GM19452 (cell line): ENCODE measurements around the gene DMTF1.
"Not testable (repeated sequence)": the region's sequence is repeated elsewhere in the genome, so short reads cannot be mapped to it uniquely, and the experiment has no call there.

Experiments used
- ATAC-seq: cut with Tn5 transposase; IDR thresholded peaks from one replicate; pipeline ENCODE4 v1.9.1; 2021; ENCODE audit not compliant: unreplicated experiment

The DMTF1 gene, protein sequence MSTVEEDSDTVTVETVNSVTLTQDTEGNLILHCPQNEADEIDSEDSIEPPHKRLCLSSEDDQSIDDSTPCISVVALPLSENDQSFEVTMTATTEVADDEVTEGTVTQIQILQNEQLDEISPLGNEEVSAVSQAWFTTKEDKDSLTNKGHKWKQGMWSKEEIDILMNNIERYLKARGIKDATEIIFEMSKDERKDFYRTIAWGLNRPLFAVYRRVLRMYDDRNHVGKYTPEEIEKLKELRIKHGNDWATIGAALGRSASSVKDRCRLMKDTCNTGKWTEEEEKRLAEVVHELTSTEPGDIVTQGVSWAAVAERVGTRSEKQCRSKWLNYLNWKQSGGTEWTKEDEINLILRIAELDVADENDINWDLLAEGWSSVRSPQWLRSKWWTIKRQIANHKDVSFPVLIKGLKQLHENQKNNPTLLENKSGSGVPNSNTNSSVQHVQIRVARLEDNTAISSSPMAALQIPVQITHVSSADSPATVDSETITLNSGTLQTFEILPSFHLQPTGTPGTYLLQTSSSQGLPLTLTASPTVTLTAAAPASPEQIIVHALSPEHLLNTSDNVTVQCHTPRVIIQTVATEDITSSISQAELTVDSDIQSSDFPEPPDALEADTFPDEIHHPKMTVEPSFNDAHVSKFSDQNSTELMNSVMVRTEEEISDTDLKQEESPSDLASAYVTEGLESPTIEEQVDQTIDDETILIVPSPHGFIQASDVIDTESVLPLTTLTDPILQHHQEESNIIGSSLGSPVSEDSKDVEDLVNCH

DNA sequence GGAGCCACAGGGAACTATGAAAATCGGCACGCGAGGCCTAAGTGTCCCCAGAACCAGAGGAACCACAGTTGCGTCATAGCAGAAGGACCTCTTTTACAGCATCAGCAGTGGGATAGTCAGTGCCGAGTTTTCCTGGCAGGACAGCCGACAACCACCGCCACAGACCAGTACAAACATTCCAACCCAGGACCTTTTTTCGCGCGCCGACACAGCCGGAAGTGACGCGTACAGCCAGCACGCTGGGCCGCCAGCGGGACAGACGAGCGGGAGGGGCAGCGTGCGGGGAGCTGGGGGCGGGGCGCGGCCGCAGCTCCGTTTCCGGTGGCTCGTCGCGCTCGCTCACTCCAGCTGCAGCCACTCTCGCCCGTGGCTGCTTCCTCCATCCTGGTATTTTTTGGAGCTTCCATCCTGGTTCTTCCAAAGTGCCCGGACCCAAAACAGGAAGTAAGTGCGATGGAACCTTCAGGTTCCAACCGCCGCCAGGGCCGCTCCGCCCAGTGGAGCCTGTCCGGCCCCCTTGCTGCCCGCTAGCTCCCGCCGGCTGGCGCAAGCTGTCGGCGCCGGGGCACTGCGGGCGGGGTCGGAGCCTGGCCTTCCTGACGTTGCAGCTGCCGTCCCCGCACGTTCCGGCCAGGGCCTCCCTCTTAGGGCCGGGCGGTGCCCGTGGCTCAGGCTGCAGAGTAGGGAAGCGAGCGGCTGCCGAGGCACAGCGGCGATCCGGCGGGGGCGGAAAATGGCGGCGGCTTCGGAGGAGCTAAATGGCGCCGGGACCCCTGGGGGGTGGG, at the start of gene DMTF1:
Gene DMTF1, plus strand, starts transcription at position 342 of the 785 bp plus-strand sequence. CDS start 12,489 bp downstream, outside the sequence.
- peak; percentile 87 for ATAC-seq

GRCh38 chr7:87105401-87105800, 46.9 kb upstream of the DMTF1 start:
- ATAC-seq = no peak

- ATAC-seq = no peak
Measured at GRCh38 chr7:87106974-87107612, 45.2 kb upstream of the DMTF1 start.

DNA sequence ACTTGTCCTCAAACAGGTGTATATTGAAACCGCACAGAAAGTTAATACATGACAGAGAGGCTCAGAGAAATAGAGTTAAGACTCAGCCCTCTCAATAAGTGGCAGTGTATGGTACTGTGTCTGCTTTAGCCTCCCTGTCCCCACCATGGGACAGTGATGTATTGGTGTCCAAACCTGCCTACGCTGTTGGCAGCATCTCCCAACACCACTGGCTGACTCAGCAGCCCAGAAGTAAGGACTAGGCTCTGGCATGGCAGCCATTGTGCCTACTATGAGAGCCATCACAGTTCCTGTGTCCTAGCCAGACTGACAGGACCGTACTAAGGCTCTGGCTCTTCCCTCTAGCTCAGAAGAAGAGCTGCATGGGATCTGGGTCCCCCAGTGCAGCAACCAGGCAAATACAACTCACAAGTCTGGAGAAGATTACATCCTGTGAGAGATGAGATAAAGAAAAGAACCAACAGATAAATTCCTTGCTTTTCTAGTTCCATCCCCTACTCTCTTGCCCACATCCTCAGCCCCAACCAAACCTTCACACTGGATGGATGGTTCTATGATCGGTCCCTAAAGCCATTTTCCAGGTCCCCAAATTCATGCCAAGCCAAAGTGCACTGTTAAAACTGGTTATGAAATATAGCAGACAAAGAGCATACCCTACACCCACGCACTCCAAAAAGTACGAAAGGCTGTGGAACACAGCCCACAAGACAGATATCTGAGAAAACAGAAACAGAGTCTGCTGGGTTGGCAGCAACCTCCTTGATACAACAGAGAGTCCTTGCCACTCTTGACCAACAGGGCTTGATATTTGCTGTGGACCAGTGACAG, 44.1 kb upstream of the DMTF1 start:
- ATAC-seq = no peak

DNA sequence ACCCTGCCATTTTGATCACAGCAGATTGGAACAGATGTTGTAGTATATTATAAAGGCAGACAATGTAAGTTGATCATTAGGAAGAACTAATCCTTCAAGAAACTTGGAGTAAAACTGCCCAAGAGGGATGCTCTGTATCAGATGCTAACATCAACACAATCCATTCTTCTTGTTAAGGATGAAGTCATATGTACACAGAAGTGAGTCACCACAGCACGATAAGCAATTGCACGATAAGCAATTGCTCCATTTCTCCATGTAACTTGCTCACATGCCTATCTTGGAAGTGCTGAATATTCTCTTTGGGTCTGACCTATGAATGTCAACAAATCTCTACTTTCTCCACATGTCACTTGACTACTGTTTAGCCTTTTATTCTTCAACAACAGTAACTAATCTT, 41.5 kb upstream of the DMTF1 start:
- ATAC-seq = no peak

- ATAC-seq = no peak
Measured at GRCh38 chr7:87111877-87112276, 40.4 kb upstream of the DMTF1 start.

- no peak for ATAC-seq
Measured at GRCh38 chr7:87113077-87113476, 39.2 kb upstream of the DMTF1 start.

GRCh38 chr7:87113904-87114303, 38.3 kb upstream of the DMTF1 start:
- ATAC-seq = not testable (repeated sequence)

- not testable (repeated sequence) for ATAC-seq
Measured at GRCh38 chr7:87115772-87116171, 36.5 kb upstream of the DMTF1 start.

DNA sequence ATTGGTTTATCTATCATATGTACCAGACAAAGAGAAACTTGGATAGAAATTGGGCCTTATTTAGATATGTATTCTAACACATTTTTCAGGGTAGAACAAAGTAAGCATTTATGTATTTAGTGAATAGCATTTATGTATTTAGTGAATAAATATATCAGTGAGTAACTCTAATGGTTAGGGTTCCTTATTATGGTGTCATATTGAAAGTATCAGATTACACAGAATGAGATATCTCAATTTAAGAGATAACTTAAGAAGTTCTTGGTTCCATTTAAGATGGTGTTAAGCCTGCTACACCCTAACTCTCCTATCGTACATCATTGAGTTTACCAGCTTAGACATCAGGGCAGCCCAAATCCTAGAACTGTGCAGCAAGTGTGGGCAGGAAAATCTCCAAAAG, 35.9 kb upstream of the DMTF1 start:
- no peak for ATAC-seq

DNA sequence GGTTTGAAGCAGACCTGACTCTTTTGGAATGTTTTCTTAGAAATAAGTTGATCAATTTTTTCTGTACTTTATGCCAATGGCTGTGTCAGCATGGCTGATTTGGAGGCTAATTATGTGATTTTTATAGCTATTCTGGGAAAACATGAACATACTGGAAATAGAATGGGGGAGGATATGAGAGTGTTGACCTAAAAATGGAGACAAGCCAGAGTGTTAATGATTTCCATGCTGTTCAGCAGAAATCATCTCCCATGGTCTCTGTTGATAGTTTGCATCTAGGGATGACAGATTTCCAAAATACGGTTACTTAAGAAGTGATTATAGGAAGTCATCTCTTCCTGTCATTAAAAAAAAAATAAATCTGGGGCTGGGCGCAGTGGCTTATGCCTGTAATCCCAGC, 32.7 kb upstream of the DMTF1 start:
- no peak for ATAC-seq

GRCh38 chr7:87123105-87123504, 29.1 kb upstream of the DMTF1 start:
- ATAC-seq = no peak

- no peak for ATAC-seq
Measured at GRCh38 chr7:87127019-87127418, 25.2 kb upstream of the DMTF1 start.

DNA sequence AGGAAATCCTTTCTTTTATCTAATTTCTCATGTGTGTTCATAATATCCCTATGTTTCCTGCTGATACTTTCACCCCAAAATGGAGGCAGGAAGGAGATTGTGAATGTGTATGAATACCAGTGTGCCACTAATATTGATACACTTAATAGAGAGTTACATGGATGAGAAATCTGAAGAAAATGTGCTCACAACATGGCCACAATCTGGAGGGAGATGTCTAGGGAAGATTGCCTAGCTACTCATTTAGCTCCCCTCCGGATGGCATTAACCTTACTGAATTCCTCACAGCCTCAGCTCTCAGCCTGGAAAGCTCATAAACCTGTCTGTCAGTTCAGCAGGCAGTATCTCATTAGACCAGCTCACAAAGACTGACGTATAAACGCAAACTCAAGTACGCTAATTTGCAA, 23.4 kb upstream of the DMTF1 start:
- ATAC-seq = no peak

DNA sequence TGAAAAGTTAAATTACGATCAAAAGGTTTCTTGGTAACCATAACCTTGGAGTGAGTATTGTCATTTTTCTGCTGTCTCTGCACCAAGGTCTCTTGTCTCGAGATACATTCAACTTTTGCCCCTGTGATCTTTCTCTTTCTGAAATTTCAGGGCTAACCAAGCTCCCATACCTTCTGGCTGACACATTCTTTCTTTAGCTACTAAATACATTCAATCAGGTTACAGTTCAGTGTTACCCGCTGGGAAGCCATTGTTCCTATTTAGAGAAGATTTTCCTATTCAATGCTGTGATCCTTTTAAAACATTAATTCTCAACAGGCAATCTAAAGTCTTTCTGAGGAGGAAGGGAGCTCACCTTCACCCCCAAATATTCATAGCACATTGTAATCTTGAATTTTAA, 22.9 kb upstream of the DMTF1 start:
- peak; percentile 2 for ATAC-seq

DNA sequence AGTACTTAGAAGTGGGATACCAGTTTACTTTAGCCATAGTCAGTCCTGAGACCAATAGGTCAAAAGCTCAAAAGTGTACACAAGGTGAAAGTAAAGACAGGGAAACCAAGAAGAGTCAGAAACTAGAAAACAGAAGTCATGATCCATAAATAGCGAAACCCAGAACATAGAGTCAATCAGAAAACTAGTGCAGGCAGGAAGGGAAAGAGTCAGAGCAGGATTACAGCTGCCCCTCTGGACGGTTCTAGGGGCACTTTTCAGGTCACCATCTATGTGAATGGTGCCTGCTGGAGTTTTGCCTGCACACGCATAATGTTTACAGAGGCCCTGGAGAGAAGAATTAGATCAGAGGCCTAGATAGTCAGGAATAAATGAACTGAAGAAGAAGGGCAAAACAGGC, 22.4 kb upstream of the DMTF1 start:
- peak; percentile 95 for ATAC-seq

- no peak for ATAC-seq
Measured at GRCh38 chr7:87131771-87132170, 20.5 kb upstream of the DMTF1 start.

GRCh38 chr7:87137271-87137670, 15.0 kb upstream of the DMTF1 start:
- no peak for ATAC-seq

DNA sequence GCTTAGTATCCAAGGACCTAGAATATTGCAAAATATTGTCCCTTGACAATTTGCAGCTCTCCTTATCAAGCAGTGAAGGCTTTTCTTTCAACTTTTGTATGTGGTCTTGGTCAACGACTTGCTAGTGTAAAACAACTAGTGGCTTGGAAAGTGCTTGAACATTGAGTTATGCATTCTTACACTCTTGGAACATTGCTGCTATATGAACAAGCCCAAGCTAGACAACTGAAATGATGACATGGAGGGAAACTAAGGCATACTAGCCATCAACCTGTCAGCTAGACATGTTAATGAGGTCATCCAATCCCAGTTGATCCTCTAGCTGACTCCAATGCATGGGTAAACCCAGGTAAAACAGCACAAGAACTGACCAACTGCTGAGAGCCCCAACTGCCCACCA, 12.7 kb upstream of the DMTF1 start:
- ATAC-seq = no peak

DNA sequence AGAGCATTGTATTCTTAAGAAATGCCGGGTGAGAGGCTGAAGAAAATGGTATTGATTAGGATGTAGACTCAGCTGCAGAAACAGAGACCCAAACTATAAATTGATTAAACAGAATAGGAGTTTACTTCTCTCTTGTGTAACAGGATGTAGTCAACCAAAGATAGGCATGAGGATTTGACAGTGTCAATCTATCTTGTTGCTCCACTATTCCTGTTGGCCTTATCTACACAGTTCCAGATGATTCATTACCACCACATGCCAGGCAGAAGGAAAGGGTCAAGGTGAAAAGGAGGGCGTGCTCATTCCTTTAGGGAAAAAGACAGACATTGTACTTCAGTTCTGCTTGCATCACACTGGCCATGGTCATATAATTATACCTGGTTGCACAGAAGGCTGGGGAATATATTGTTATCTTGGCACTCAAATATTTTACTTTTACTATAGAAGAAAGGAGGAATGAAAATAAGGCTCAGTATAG, 11.9 kb upstream of the DMTF1 start:
- no peak for ATAC-seq
